Keratinocyte (primary cell): ENCODE results near the gene ELF5. TPM values are rescaled to one million over a fixed set of nuclear protein-coding genes. Genes with fewer than 3 reads are reported as not detected.

Experiments used
- DNase-seq: peaks from one replicate; pipeline ENCODE4 v3.0.0-alpha.2; 2011; ENCODE audit warnings: low read depth, missing footprints, low spot score
- FAIRE-seq: peaks from 2 replicates; lab custom pipeline; 2011; peaks lifted over from hg19 to GRCh38; lab: Jason Lieb, UNC
- H2AFZ ChIP-seq: 2 replicates; pipeline ENCODE4 v1.6.0; 2012; ENCODE audit warnings: low read length, control low read depth, inconsistent platforms; ENCODE audit not compliant: control insufficient read depth
- H3K27ac ChIP-seq: 2 replicates; pipeline ENCODE4 v1.5.1; 2011; ENCODE audit warnings: low read length; ENCODE audit not compliant: control insufficient read depth, insufficient read depth
- H3K27me3 ChIP-seq: 3 replicates; pipeline ENCODE4 v1.6.0; 2011; ENCODE audit warnings: low read length; ENCODE audit not compliant: control insufficient read depth, insufficient read depth; ENCODE audit errors: extremely low read depth
- H3K36me3 ChIP-seq, 2 experiments: 2 replicates in 1 of 2; 3 replicates in 1 of 2; pipeline ENCODE4 v1.5.1; 2011; ENCODE audit warnings: low read length in 2 of 2, mild to moderate bottlenecking in 1 of 2; ENCODE audit not compliant: control insufficient read depth in 2 of 2, insufficient read depth in 2 of 2; ENCODE audit errors: extremely low read depth in 1 of 2
- H3K4me1 ChIP-seq: 3 replicates; pipeline ENCODE4 v1.5.1; 2011; ENCODE audit warnings: low read length; ENCODE audit not compliant: control insufficient read depth, insufficient read depth; ENCODE audit errors: extremely low read depth
- H3K4me2 ChIP-seq: 3 replicates; pipeline ENCODE4 v1.6.0; 2011; ENCODE audit warnings: low read depth, low read length; ENCODE audit not compliant: control insufficient read depth, insufficient read depth; ENCODE audit errors: extremely low read depth
- H3K4me3 ChIP-seq, 3 experiments: fragments of 200-600 bp in 1 of 3; sonication (generic) in 1 of 3; 2 replicates in 2 of 3; 3 replicates in 1 of 3; pipeline ENCODE4 v1.5.1; 2011 to 2016; ENCODE audit warnings: low read length in 3 of 3, mild to moderate bottlenecking in 3 of 3, control low read depth in 2 of 3, inconsistent platforms in 1 of 3, low read depth in 1 of 3, mixed read lengths in 1 of 3, mixed run types in 1 of 3, moderate library complexity in 1 of 3; ENCODE audit not compliant: control insufficient read depth in 2 of 3, insufficient read depth in 2 of 3; ENCODE audit errors: extremely low read depth in 1 of 3
- H3K79me2 ChIP-seq: 2 replicates; pipeline ENCODE4 v1.6.0; 2012; ENCODE audit warnings: low read length; ENCODE audit not compliant: control insufficient read depth, insufficient read depth
- H3K9ac ChIP-seq: 3 replicates; pipeline ENCODE4 v1.6.0; 2011; ENCODE audit warnings: low read length; ENCODE audit not compliant: control insufficient read depth, insufficient read depth; ENCODE audit errors: extremely low read depth
- H3K9me1 ChIP-seq: 3 replicates; pipeline ENCODE4 v1.6.0; 2011; ENCODE audit warnings: low read length; ENCODE audit not compliant: control insufficient read depth, insufficient read depth; ENCODE audit errors: extremely low read depth
- H3K9me3 ChIP-seq: 2 replicates; pipeline ENCODE4 v1.5.1; 2012; ENCODE audit warnings: low read depth, low read length; ENCODE audit not compliant: control insufficient read depth
- H4K20me1 ChIP-seq: 3 replicates; pipeline ENCODE4 v1.6.0; 2011; ENCODE audit warnings: low read length; ENCODE audit not compliant: control insufficient read depth, insufficient read depth; ENCODE audit errors: extremely low read depth
- EZH2 ChIP-seq: IDR thresholded peaks from one replicate; pipeline ENCODE4 v1.6.1; 2012; ENCODE audit warnings: inconsistent platforms, mild to moderate bottlenecking, low read length, moderate library complexity
- dilution Hi-C: fragments of 300-500 bp; cut with MboI; formaldehyde crosslinking; loops from one replicate; pipeline ENCODE4 v1.7.0; 2020; ENCODE audit warnings: low sequenced_read_pairs; ENCODE audit not compliant: extremely low pct_ligation_motif_present
- polyA plus RNA-seq, 5 experiments: library from polyadenylated mRNA; depleted of rRNA in 3 of 5; stranded (reverse) in 3 of 5; stranded (forward) in 1 of 5; unstranded in 1 of 5; fragments of >200 nt; gene quantifications; 1 replicate in 1 of 5; 2 replicates in 3 of 5; 3 replicates in 1 of 5; pipeline versions ENCODE4 v1.2.1 to v1.2.3, GENCODE V29; 2011 to 2012; ENCODE audit warnings: missing spikeins in 2 of 5, low read depth in 1 of 5, low replicate concordance in 1 of 5
- TF ChIP-seq, protein P1 (sequence below), 3 experiments: IDR thresholded peaks in 1 of 3; conservative IDR thresholded peaks in 1 of 3; optimal IDR thresholded peaks in 1 of 3; 2 replicates in 2 of 3; 3 replicates in 1 of 3; pipeline versions ENCODE3 to v1.5.1; 2011; ENCODE audit warnings: low read length in 3 of 3, mild to moderate bottlenecking in 3 of 3, moderate library complexity in 2 of 3, control low read depth in 1 of 3, inconsistent platforms in 1 of 3; ENCODE audit not compliant: insufficient read depth in 2 of 3; ENCODE audit errors: extremely low read depth in 1 of 3

ELF5 gene
- polyA plus RNA-seq, 1 donor (not counting 4 experiments of a cell fraction or from before 2014, with no cell fraction given): not detected

- Histone ChIP-seq H3K9me1 (no peaks in the 10 kb centered on the region), H4K20me1 (no peaks in the 10 kb centered on the region), H2AFZ (no peak overlapping the region), H3K79me2 (no peaks in the 10 kb centered on the region), H3K36me3 (no peaks in the 10 kb centered on the region), H3K27ac (no peak overlapping the region), H3K4me3 (no peak overlapping the region), H3K9ac (no peak overlapping the region), H3K4me1 (peaks cover 2% of the 10 kb centered on the region), H3K4me2 (no peak overlapping the region), H3K9me3 (no peaks in the 10 kb centered on the region), H3K27me3 (no peaks in the 10 kb centered on the region)
- dilution Hi-C loops: no loop called here
- no peak for TF ChIP-seq EZH2
- TF ChIP-seq, protein P1, sequence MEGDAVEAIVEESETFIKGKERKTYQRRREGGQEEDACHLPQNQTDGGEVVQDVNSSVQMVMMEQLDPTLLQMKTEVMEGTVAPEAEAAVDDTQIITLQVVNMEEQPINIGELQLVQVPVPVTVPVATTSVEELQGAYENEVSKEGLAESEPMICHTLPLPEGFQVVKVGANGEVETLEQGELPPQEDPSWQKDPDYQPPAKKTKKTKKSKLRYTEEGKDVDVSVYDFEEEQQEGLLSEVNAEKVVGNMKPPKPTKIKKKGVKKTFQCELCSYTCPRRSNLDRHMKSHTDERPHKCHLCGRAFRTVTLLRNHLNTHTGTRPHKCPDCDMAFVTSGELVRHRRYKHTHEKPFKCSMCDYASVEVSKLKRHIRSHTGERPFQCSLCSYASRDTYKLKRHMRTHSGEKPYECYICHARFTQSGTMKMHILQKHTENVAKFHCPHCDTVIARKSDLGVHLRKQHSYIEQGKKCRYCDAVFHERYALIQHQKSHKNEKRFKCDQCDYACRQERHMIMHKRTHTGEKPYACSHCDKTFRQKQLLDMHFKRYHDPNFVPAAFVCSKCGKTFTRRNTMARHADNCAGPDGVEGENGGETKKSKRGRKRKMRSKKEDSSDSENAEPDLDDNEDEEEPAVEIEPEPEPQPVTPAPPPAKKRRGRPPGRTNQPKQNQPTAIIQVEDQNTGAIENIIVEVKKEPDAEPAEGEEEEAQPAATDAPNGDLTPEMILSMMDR (optimal IDR thresholded peaks at IDR 0.05 in 1 of 3, IDR thresholded peaks at IDR 0.05 in 1 of 3, conservative IDR thresholded peaks at IDR 0.05 in 1 of 3; ENCODE audit: extremely low read depth in 1 of 3, insufficient read depth in 2 of 3, low read length in 3 of 3): no peak
- no peak for DNase-seq
- no peak for FAIRE-seq
Observed at GRCh38 chr11:34509336-34509876, 4.2 kb downstream of the ELF5 start.

DNA sequence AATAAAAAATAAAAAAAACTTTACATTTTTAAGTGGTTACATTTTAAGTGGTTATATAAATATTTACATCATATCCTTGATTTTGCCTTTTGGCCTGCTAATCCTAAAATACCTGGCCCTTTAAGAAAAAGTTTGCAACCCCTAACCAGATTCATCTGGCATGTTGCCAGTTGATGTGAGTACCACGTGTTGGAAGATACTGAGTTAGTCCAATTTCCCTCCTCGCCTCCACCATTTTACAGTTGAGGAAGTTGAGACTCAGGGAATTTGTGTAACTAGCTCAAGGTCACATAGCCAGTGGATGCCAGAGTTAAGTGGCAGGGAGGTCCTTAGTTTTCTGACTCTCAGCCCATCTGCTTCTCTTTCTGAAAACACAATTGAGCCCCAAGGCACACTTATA, 5.1 kb downstream of the ELF5 start:
- H3K79me2 ChIP-seq: no peaks in the 10 kb centered on the region
- DNase-seq: no peak
- TF ChIP-seq, protein P1 (optimal IDR thresholded peaks at IDR 0.05 in 1 of 3, IDR thresholded peaks at IDR 0.05 in 1 of 3, conservative IDR thresholded peaks at IDR 0.05 in 1 of 3; ENCODE audit: extremely low read depth in 1 of 3, insufficient read depth in 2 of 3, low read length in 3 of 3): no peak
- TF ChIP-seq EZH2: no peak
- no peaks in the 10 kb centered on the region for H4K20me1 ChIP-seq
- H3K36me3 ChIP-seq: no peaks in the 10 kb centered on the region
- no peak overlapping the region for H3K27ac ChIP-seq
- no peak overlapping the region for H3K4me2 ChIP-seq
- H3K4me1 ChIP-seq: peaks cover 2% of the 10 kb centered on the region
- H2AFZ ChIP-seq: no peak overlapping the region
- no peak overlapping the region for H3K9ac ChIP-seq
- dilution Hi-C loops: no loop called here
- no peak overlapping the region for H3K4me3 ChIP-seq
- no peaks in the 10 kb centered on the region for H3K27me3 ChIP-seq
- FAIRE-seq: no peak
- H3K9me1 ChIP-seq: no peaks in the 10 kb centered on the region
- no peaks in the 10 kb centered on the region for H3K9me3 ChIP-seq
